HG02623 (cell line): Measurements from ENCODE around the gene NPTXR.
A peak's percentile ranks its signal among the peaks of the same experiment; 100 is the strongest.

Source experiments
- ATAC-seq: cut with Tn5 transposase; IDR thresholded peaks from one replicate; pipeline ENCODE4 v1.9.1; 2021; ENCODE audit warnings: moderate library complexity; ENCODE audit not compliant: unreplicated experiment

The NPTXR gene

GRCh38 chr22:38843657-38844314 lies at the start of gene NPTXR:
TSS of gene NPTXR (minus strand) at chr22:38844028.
- no peak for ATAC-seq

DNA sequence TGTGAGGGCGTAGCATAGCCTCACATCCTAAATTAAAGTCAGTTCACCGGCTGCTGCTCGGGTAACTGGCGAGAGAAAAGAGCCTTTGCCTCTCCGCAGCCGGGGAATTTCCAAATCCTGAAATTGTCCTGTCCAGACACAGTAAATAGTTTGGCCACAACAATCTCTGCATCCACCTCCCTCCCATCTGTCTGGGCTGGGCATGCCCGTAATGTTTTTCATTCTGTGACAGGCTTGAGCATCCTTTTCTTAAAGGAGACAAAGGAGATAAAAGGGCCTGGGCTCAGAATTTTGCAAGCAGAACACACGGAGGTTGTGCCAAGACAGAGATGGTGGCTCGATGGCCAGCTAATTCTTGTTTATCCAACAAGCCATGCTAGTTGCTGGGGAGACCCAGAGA lies 47.4 kb upstream of the NPTXR start:
- ATAC-seq = no peak

GRCh38 chr22:38890377-38890776 lies 46.5 kb upstream of the NPTXR start:
- no peak for ATAC-seq

DNA sequence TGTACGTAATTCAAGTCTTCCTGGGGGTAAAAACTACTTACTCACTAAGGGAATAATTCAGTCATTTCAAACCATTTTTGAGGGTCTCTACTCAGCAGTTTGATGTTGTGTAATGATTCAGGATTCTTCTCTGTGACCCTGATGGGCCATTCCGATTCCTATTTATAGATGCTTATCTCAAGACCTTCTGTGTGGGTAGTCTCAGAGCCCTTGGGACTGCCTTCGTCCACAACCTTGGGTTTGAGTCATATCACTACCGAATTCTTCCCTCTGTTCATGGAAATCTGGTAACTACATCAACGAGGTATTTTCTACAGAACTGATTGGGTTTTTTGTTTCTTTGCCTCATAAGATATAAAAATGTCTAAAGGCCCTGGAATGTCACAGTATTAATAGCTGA lies 42.5 kb upstream of the NPTXR start:
- ATAC-seq = no peak

- no peak for ATAC-seq
Observed at GRCh38 chr22:38882972-38883622, 39.3 kb upstream of the NPTXR start.

- ATAC-seq = no peak
Observed at GRCh38 chr22:38881997-38882879, 38.4 kb upstream of the NPTXR start.

DNA sequence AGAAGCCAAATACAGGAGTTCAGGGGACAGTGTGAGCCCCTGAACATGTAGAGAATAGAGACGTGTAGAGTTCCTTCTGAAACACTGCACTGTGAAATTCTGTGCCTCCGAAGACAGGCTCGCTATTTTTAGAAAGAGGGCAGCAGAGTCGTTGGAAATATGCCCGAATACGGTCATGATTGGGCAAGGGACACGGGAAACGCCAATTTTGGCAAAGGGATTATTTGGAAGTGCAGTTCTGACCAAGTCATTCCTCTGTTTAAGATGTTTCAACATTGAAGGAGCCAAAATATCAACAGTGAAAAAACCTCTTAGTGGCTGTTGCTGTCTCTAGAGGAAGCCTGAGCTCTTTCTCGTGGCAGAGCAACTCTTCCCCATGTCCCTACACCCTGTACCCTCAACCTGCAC lies 37.6 kb upstream of the NPTXR start:
- no peak for ATAC-seq

- no peak for ATAC-seq
Observed at GRCh38 chr22:38879961-38880360, 36.1 kb upstream of the NPTXR start.

GRCh38 chr22:38879108-38879729 lies 35.4 kb upstream of the NPTXR start:
- no peak for ATAC-seq

DNA sequence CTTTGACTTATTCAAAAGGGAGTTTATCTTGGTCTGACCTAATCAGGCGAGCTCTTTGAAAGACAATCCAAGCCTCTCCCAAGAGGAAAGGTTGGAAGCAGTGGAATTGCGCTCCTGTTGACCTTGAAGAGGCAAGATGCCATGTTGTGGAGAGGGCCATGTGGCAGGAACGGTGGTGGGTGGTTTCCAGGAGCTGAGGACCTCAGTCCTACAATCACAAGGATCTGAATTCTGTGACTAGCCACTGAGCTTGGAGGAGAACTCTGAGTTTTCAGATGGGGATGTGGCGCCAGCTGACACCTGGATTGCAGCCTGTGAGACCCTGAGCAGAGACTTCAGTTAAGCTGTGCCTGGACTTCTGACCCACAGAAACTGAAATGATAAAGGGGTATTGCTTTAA lies 34.2 kb upstream of the NPTXR start:
- ATAC-seq = no peak

DNA sequence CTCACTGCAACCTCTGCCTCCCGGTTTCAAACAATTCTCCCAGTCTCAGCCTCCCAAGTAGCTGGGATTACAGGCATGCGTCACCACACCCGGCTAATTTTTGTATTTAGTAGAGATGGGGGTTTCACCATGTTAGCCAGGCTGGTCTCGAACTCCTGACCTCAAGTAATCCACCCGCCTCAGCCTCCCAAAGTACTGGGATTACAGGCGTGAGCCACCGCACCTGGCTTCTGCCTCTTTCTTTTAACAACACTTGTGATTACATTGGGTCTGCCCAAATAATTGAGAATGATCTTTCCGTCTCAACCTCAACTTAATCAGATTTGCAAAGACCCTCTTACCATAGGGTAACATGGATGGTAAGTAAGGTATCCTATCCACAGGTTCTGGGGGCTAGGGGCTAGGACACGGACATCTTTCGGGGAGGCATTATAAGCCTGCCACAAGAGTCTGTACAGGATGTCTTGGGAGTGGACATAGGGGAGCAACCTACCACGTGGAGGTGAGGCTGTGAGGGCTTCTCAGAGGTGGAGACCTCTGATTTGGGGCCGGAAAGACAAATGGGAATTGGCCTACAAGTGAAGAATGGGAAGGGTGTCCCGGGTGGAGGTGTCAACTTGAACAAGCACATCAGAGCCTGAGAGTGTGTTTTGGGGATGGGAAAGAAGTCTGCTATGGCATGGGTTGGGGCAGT lies 30.8 kb upstream of the NPTXR start:
- no peak for ATAC-seq

- ATAC-seq = no peak
Observed at GRCh38 chr22:38873469-38874411, 29.9 kb upstream of the NPTXR start.

DNA sequence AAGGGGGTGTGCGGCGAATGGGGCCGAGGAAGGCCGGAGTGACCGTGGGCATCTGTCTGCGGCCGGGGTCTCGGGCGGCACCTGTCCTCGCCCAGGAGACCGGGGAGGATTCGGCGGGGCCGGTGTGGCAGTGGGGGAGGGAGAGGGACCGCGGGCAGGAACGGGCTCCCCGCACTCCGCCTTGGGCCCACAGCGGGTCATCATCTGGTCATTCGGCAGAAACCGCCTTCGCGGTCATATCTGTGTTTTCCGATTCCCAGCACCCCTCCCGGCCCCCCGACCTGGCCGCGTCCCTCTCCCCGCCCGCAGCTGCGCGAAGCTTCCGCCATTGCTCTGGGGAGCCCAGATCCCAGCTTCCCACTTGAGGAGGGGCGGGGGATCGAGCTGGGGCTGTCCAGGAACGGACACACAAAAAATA lies 29.0 kb upstream of the NPTXR start:
- ATAC-seq = no peak

- ATAC-seq = peak; percentile 58
Observed at GRCh38 chr22:38872172-38872830, 28.5 kb upstream of the NPTXR start, which contains the start of gene CBX6. TSS of gene CBX6 (minus strand) at chr22:38872216. CDS start at chr22:38872190, 26 bp downstream.

- peak; percentile 14 for ATAC-seq
Observed at GRCh38 chr22:38871360-38872171, 27.7 kb upstream of the NPTXR start.

- ATAC-seq = no peak
Observed at GRCh38 chr22:38870791-38871359, 27.0 kb upstream of the NPTXR start.

DNA sequence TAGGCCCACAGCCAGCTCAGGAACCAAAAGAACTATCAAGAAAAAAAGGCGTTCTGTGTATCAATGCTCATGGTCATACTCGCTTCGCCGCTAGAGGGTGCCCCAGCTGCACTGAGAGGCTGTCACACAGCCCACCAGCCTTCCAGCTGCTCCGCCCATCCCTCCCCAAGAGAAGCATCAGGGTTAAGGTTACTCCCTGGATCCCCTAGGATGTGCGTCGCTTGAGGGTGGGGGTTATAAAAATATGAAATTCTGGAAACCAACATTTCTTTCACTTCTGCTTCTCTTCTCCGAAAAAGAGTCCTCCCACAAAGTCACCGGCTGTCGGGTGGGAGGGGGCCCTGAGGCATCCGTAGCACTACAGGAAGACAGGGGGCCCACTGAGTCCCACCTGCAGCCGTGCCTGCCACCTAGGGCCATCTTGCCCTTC lies 26.5 kb upstream of the NPTXR start:
- no peak for ATAC-seq

DNA sequence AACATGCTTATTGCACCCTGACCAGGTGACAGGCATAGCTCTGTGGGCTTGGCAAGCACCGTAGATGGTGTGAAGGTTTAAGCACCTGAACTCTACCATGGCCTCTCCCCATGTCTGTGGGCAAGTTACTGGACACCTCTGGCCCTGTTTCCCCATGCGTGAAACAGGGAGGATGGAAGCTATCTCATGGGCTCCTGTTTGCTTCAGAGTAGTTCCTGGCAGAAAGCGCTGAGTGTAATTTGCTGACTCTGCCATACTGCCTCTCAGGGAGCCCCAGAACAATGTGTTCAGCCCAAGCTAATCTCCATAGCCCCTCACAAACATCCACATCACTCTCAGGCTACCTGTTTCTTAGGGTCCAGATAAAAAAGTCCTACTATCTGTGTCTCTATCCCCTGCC lies 25.8 kb upstream of the NPTXR start:
- no peak for ATAC-seq
